COLO829 (cell line): ENCODE data around the gene PGGHG.
"Not testable (repeated sequence)": the region's sequence is repeated elsewhere in the genome, so short reads cannot be mapped to it uniquely, and the experiment has no call there.

ENCODE experiments used
- DNase-seq: peaks from one replicate; pipeline ENCODE4 v3.0.0; 2012; ENCODE audit warnings: low spot score

PGGHG gene

GRCh38 chr11:297586-298405 is 8.9 kb downstream of the PGGHG start:
- no peak for DNase-seq

- DNase-seq, result no peak
Observed at GRCh38 chr11:298406-299065, 9.6 kb downstream of the PGGHG start.

- no peak for DNase-seq
Observed at GRCh38 chr11:299081-299891, 10.4 kb downstream of the PGGHG start, which contains the start of gene IFITM5. IFITM5 (minus strand) TSS chr11:299526; CDS start chr11:299490, 36 bp downstream.

GRCh38 chr11:299951-300735 is 11.2 kb downstream of the PGGHG start:
- DNase-seq, result no peak

- no peak for DNase-seq
Observed at GRCh38 chr11:303363-303762, 14.4 kb downstream of the PGGHG start.

- no peak for DNase-seq
Observed at GRCh38 chr11:304061-304506, 15.2 kb downstream of the PGGHG start.

GRCh38 chr11:304915-305843 is 16.3 kb downstream of the PGGHG start:
- peak; percentile 82 for DNase-seq

GRCh38 chr11:305844-306211 is 16.9 kb downstream of the PGGHG start:
- DNase-seq, result no peak

GRCh38 chr11:306645-307371 is 17.9 kb downstream of the PGGHG start:
- DNase-seq, result no peak

GRCh38 chr11:307766-308708 is 19.1 kb downstream of the PGGHG start, which contains the start of gene IFITM2:
IFITM2 (plus strand) TSS chr11:307816; CDS start chr11:308193, 377 bp downstream.
- peak; percentile 45 for DNase-seq

GRCh38 chr11:308740-309665 is 20.1 kb downstream of the PGGHG start:
- not testable (repeated sequence) for DNase-seq

GRCh38 chr11:309979-310572 is 21.1 kb downstream of the PGGHG start:
- not testable (repeated sequence) for DNase-seq

GRCh38 chr11:311013-311748 is 22.3 kb downstream of the PGGHG start:
- not testable (repeated sequence) for DNase-seq

GRCh38 chr11:312092-312816 is 23.3 kb downstream of the PGGHG start:
- DNase-seq, result no peak

- no peak for DNase-seq
Observed at GRCh38 chr11:313304-313786, 24.4 kb downstream of the PGGHG start.
